Sciatic nerve (tissue), 2 donors: ENCODE data around the gene GUCY1A1. TPM values are rescaled to one million over a fixed set of nuclear protein-coding genes. Genes with fewer than 3 reads are reported as not detected.
A peak's percentile ranks its signal among the peaks of the same experiment; 100 is the strongest.
"Not testable (repeated sequence)": the region's sequence is repeated elsewhere in the genome, so short reads cannot be mapped to it uniquely, and the experiment has no call there.

ENCODE experiments used
- ATAC-seq: fragments of 200-7000 bp; cut with Tn5 transposase; one replicate; pipeline ENCODE4 v1.9.1; 2020; ENCODE audit warnings: mild to moderate bottlenecking, moderate library complexity
- DNase-seq: peaks from one replicate; pipeline ENCODE4 v3.0.0-alpha.2; 2020; ENCODE audit warnings: low spot score
- intact Hi-C: fragments of 100-400 bp; cut with DNase I; formaldehyde crosslinking; loops from one replicate; pipeline ENCODE4 v1.14.2; 2022
- total RNA-seq: library from RNA; stranded (reverse); fragmentation: NEBNext Ultra II Directional; extraction: Animal tissue kit (Norgen Biotek cat#: 25700); gene quantifications from one replicate; pipeline ENCODE4 v1.2.1, GENCODE V29; 2021
- donor health status: DM: no; HTN: no; CAD: no.
- donor health status: DM: no; HTN: no; CAD: no.

The GUCY1A1 gene, protein sequence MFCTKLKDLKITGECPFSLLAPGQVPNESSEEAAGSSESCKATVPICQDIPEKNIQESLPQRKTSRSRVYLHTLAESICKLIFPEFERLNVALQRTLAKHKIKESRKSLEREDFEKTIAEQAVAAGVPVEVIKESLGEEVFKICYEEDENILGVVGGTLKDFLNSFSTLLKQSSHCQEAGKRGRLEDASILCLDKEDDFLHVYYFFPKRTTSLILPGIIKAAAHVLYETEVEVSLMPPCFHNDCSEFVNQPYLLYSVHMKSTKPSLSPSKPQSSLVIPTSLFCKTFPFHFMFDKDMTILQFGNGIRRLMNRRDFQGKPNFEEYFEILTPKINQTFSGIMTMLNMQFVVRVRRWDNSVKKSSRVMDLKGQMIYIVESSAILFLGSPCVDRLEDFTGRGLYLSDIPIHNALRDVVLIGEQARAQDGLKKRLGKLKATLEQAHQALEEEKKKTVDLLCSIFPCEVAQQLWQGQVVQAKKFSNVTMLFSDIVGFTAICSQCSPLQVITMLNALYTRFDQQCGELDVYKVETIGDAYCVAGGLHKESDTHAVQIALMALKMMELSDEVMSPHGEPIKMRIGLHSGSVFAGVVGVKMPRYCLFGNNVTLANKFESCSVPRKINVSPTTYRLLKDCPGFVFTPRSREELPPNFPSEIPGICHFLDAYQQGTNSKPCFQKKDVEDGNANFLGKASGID
- total RNA-seq = 16.1 TPM

DNA sequence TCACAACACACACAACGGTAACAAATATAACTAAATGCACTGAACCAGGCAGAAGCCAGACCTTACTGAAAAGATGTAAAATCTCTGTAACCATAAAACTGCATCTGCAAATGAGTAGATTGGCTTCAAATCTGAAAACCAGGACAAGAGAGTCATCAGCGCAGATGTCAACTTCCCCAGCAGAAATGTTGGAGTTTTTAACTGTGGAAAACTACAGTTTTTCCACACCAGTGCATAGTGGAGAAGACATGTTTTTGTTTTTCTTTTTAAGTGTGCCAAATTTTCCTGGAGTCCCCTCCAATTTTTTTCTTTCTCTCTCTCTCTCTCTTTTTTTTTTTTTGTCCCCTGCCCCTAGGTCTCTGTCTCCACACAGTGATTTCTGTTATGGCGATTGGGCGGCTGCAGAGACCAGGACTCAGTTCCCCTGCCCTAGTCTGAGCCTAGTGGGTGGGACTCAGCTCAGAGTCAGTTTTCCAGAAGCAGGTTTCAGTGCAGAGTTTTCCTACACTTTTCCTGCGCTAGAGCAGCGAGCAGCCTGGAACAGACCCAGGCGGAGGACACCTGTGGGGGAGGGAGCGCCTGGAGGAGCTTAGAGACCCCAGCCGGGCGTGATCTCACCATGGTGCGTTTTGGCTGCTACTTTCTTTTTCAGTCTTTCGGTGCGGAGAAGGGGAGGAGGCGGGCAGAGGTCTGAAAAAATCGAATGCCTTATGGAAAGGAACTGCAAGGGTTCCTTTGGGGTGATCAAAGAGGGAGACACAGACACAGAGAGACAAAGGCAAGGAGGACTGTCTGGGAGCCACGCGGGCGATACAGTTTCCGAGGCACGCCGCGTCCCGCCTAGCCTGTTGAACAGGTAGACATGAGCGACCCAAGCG lies at the start of gene GUCY1A1:
Gene GUCY1A1, plus strand, starts transcription at position 505 of the 878 bp plus-strand sequence. CDS start 30,020 bp downstream, outside the sequence.
- DNase-seq = peak; percentile 62

DNA sequence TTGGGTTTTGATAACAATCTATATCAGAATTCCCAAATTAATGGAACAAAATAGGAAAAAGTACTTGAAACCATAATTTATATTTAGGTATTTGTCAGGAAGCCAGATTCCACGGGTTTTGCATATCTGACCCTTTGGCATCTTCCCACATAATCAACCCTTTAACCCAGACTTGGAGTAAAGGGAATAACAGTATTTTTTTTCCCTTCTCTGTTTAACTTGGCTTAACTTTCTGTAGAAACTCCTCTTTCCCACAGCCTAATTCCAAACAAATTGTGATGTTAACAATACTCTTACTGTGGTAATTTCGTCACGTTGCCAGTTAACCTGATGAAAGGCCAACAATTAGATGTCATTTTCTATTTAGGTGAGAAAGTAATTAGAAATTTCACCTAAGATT lies 49.4 kb upstream of the GUCY1A1 start:
- DNase-seq (no peak), ATAC-seq (peak; percentile 52)
- intact Hi-C loops = no loop called here

More for the DNA sequence above, at the start of gene GUCY1A1:
- peak; percentile 53 for ATAC-seq
- intact Hi-C loops = no loop called here

DNA sequence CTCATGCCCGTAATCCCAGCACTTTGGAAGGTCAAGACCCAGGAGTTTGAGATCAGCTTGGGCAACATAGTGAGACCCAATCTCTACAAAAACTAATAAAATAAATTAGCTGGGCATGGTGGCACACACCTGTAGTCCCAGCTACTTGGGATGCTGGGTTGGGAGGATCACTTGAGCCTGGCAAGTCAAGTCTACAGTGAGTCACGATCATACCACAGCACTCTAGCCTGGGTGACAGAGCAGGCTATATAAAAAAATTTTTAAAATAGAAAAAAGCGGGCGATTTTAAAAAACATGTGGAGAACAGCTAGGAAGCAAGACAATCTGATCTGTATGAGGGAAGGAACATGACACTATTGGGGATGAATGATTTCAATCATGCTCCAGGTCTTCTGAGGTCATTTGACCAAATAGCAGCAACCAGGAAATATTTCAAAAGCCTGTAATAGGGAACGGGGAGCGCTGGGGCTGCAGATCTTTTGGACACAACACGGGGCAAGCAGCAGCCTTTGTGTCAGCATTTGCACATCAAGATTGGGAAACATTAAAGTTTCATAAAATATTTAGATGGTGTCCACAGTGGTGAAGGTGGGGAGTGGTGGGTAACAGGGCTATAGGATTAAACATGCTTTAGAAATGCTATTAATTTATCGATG lies 48.3 kb upstream of the GUCY1A1 start:
- no peak for ATAC-seq
- intact Hi-C loops = no loop called here
- DNase-seq = no peak

DNA sequence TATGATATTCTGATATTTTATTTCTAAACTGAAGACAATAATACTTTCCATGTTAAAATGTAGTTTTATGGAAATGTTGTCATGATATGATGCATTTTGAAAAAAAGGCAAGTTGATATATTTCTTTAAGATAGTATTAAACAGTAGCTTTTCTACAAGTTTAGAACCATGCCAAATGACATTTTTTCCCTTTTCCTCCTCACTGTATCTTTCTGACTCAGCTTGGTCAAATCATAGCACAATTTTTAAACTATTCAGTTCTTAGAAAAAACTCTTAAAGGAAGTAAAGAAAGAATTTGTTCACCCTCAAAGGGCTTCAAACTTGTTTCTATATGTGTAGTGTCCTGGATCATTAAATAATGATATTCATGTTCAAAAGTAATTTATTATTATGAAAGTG lies 46.0 kb upstream of the GUCY1A1 start:
- intact Hi-C loops = no loop called here
- no peak for ATAC-seq
- DNase-seq = no peak

DNA sequence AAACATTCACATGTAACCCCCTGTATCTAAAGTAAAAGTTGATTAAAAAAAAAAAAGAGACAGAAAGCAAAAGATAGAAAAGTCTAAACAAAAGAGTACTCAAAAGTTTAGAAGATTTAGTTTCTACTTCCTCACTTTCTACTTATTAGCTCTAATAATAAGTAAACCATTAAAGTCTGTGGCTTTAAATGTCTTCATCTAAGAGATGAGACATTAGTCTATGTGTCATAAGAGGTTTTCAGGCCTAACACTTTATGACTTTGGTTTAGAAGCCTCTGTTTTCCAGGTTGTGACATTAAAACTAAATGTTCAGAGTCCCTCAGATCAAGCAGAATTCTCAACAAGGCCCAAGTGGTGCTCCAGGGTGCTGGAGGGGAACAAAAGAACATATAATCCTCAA lies 42.2 kb upstream of the GUCY1A1 start:
- intact Hi-C loops = no loop called here
- DNase-seq (no peak), ATAC-seq (no peak)

DNA sequence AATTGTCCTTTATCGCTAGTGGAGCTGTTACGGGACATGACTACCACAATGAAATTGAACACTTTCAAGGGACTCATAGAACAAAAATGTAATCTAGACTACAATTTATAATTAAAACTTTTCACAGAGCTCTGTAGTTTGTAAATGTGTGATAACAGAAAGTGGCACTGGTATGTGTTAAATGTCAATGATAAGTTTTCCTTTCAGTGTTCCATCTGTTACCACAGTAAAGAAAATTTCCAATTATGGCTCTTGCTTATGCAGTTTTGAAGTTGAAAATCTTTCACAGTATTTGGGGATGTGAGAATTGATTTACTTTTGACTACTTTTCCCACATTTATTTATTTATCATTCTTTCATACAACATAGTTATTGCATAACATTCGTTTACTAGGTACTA lies 40.1 kb upstream of the GUCY1A1 start:
- no peak for ATAC-seq
- intact Hi-C loops = no loop called here
- no peak for DNase-seq

DNA sequence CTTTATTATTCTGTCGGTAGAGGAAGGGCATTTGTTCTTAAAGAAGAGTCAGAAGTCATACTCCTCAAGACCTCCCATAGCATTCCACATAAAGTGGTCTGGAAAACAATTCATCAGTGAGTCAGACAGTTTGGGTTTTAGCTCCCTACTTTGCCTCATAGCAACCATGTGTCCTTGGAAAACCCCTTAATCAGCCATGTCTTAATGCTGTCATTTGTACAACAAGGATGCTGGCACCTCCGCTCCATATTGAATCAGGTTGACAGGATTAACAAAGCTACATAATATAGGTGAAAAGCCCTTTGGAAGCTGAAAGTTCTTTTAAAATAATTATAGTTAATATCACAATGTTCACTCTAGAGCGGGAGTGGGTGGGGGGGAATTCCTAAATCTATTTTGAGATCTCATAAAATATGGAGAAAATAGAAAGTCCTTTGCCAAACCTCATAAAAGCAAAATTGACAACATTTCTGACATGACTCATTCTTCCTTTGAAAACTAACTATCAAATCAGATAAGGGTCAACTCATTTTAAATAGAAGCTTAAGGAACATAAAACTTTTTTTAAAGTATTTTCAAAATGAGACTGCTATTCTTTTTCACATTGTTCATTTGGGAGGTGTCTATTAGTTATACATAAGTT lies 37.3 kb upstream of the GUCY1A1 start:
- ATAC-seq (no peak), DNase-seq (no peak)
- intact Hi-C loops = no loop called here

DNA sequence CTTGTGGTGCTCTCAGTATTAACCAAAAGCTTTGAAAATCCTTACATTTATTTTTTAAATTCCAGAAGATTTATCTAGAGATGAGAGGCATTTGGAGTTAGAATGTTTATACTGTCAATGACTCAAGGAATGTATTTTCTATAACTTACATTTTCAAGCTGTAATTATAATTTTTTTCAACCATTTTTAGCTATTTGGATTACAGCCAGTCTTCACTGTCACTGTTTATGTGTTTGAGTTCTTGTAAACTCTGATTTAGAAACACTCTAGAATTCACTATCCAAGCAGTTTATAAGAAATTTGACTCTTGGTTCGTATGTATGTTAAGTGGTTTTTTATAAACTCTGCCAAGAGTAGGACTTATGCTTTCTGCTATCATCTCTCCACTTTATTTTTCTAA lies 36.7 kb upstream of the GUCY1A1 start:
- intact Hi-C loops = no loop called here
- no peak for DNase-seq
- ATAC-seq = no peak

DNA sequence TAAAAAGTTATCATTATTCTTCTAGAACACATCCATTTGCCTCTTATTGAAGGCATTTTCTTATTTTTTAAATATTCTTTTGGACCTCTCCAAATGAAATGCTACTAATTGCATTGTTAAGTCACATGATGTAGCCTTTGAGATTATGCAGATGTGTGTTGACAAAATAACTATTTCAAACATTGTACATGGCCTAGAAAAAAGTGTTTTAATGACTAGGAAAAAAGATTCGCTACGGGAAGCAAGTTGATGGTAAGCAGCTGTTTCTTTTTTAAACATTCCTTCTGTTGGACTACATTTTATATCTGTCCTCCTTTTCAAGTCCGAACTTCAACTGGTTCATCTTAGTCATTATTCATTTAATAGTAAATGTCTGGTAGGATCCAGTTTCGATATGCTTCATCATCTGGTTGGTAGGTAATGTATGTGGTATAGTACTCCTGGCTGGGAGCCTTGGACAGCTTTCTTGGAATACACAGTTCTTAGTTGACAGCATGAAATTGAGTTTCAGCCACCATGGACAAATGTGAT lies 34.3 kb upstream of the GUCY1A1 start:
- intact Hi-C loops = no loop called here
- ATAC-seq (no peak), DNase-seq (no peak)

DNA sequence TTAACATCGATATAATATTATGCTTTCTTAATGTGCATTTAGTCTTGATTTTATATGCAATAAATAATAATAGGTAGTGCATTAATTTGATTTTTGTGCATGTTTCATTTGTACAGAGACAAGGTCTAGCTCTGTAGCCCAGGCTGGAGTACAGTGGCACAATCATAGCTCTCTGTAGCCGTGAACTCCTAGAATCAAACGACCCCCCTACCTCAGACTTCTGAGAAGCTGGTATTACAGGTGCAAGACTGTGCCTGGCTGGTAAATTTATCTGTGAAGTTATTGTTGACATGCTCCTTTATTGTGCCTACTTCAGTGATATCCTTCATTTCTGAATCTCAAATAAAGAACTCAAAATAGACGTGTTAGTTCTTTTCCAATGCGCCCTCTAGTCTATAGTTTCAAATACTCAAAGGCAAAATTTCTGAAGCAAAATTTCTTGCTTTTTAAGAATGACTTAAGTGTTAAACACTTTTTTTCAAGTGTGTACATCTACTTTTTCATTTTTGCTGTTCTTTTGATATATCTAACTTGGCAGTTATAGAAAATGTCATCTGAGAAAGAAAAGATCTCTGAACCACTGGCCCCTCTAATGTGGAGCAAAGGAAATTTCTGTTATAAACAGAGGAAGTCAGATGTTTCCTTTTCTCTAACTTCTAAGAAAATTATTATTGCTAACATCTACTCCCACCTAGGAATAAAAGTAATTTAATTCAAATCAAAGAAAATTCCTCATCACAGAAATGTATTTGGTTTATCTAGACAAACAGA lies 28.3 kb upstream of the GUCY1A1 start:
- intact Hi-C loops = no loop called here
- no peak for ATAC-seq

DNA sequence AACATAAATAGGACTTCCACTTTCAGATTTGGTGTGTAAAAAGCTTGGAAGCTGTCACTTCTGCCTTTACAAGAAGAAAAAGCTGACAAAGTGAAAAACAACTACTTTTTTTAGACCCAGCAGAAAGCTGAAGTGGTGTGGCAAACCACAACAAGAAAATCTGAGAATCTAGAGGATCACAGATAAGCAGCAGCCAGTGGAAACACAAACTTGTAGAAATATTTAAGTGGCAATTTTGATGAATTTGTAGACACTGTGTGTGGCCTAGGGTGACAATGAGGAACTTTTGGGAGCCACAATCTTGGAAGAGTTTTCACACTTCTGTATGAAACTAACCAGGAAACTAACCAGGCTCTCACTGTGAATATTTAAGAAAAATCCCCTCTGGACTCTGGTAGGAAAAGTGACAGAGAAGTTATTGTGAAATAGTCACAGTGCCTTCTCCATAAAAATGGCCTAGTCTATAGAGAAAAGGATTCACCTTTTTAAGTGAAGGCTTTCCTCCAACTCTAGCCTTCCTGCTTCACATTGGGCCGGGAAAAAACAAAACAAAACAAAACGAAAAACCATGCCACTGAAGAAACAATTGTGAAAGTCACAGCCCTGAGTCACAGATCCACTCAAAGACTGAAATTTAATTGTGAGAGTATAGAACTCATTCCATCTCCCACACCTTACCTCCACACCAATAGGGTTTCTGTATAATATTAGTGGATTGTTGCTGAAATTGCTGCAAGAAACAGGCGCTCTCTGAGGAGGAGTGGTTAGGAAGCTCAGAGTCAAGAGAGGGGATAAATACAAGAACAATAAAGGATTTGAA lies 26.7 kb upstream of the GUCY1A1 start:
- no peak for DNase-seq
- intact Hi-C loops = no loop called here
- peak; percentile 71 for ATAC-seq

More for the DNA sequence above, 28.3 kb upstream of the GUCY1A1 start:
- no peak for DNase-seq

DNA sequence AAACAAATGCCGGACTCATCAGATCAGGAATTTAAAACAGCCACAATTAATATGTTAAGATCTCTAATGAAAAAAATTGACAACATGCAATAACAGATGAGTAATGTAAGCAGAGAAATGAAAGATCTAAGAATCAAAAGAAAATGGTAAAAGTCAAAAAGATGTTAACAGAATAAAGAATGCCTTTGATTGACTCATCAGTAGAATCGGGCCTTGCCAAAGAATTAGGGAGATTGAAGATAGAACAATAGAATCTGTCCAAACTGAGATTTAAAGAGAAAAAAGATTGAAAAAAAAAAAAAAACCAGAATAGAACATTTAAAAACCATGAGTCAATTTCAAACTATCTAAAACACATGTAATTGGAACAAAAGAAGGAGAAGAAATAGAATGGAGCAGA lies 25.9 kb upstream of the GUCY1A1 start:
- no peak for ATAC-seq
- intact Hi-C loops = no loop called here

DNA sequence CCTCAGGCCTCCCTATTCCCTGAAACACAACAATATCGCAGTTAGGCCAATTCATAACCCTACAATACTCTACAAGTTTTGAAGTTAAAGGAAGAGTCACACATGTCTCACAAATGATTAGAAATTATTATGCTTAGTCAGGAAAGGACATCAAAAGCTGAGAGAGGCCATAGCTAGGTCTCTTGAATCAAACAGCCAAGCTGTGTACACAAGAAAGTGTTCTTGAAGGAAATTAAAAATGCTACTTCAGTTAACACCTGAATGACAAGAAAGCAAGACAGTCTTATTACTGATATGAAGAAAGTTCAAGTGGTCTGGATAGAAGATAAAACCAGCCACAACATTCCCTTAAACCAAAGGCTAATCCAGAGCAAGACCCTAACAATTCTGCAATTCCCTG lies 23.6 kb upstream of the GUCY1A1 start:
- DNase-seq (no peak), ATAC-seq (no peak)
- intact Hi-C loops = no loop called here

More for the DNA sequence above, 25.9 kb upstream of the GUCY1A1 start:
- DNase-seq = no peak

DNA sequence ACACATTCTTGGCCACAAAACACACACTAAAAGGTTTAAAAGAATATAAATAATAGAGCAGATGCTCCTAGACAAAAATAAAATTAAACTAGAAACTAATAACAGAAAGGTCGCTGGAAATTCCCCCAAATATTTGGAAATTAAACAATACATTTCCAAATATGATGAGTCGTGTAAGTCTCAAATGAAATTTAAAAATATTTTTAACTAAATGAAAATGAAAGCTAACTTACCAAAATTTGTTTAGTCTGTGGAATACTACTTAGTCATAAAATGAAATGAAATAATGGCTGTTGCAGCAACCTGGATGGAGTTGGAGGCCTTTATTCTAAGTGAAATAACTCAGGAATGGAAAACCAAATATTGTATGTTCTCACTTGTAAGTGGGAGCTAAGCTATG lies 20.6 kb upstream of the GUCY1A1 start:
- no peak for ATAC-seq
- no peak for DNase-seq
- intact Hi-C loops = no loop called here

DNA sequence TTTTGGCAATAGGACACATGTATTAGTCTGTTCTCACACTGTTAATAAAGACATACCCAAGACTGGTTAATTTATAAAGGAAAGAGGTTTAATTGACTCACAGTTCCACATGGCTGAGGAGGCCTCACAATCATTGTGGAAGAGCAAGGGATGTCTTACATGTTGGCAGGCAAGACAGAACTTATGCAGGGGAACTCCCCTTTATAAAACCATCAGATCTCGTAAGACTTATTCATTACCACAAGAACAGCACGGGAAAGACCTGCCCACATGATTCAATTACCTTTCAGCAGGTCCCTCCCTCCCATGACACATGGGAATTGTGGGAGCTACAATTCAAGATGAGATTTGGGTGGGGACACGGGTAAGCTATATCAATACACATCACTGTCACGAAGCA lies 15.9 kb upstream of the GUCY1A1 start:
- DNase-seq, intact Hi-C loops, ATAC-seq: not testable (repeated sequence)

DNA sequence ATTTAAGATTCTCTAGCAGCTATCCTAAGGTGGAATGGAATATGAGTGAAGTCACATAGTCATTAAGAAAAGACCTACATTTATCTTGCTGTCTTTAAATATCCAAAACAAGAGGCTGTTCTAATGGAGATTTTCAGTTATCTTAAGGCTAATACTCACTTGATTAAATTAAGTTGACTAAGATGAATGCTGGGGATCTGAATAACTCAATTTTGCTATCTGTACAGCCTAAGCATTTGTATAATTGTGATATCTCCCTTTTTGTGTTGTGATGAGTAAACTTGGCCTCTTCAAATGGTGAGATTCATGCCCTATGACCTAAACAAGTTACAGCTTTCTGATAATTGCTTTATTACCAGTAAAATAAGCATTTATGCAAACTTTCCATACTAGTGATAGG lies 13.6 kb upstream of the GUCY1A1 start:
- no peak for ATAC-seq
- intact Hi-C loops = no loop called here

DNA sequence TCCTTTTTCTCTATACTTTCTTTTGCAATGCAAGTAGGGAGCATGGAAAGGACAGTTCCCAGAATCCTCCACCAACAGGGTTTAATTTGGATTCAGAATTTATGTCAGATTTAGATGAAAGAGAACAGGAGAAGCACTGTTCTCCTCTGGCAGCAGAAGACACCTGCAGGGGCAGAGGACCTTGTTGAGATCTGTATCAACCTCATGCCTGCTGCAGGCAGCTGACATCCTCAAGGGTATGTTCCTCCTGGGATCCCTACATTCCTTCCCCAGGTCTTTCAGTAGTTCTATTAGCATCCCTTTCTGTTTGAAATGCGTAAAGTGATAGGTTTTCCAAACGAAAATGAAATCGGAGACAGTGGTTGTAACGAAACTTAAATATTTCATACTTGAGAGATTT lies 10.6 kb upstream of the GUCY1A1 start:
- intact Hi-C loops = no loop called here
- no peak for DNase-seq
- ATAC-seq = no peak

More for the DNA sequence above, 13.6 kb upstream of the GUCY1A1 start:
- no peak for DNase-seq
